Esophagus squamous epithelium (tissue), 5 donors: ENCODE data around the gene NDRG2. TPM values are rescaled to one million over a fixed set of nuclear protein-coding genes. Genes with fewer than 3 reads are reported as not detected.

Experiments used
- DNase-seq: peaks from one replicate; lab custom pipeline; 2025; lab: John Stamatoyannopoulos, UW
- H3K27ac ChIP-seq, 4 donors: fragments of 200-600 bp; sonication (generic); one replicate each; pipeline ENCODE4 v1.5.1; 2016 to 2019; ENCODE audit warnings: mild to moderate bottlenecking in 1 of 4
- H3K27me3 ChIP-seq, 4 donors: fragments of 200-600 bp; sonication (generic); 1 replicate in 3 of 4; 2 replicates in 1 of 4; pipeline versions ENCODE4 v1.5.1 to v1.6.0; 2017 to 2021; ENCODE audit warnings: antibody characterized with exemption in 1 of 4
- H3K36me3 ChIP-seq, 3 donors: fragments of 200-600 bp; sonication (generic); one replicate each; pipeline ENCODE4 v1.5.1; 2016 to 2019
- H3K4me1 ChIP-seq, 3 donors: fragments of 200-600 bp; sonication (generic); one replicate each; pipeline ENCODE4 v1.5.1; 2017 to 2019
- H3K4me3 ChIP-seq, 4 donors: fragments of 200-600 bp; sonication (generic); 1 replicate in 3 of 4; 2 replicates in 1 of 4; pipeline ENCODE4 v1.5.1; 2016 to 2019; ENCODE audit warnings: mild to moderate bottlenecking in 2 of 4, moderate library complexity in 1 of 4
- H3K9me3 ChIP-seq, 3 donors: fragments of 200-600 bp; sonication (generic); one replicate each; pipeline ENCODE4 v1.5.1; 2016 to 2019
- POLR2A ChIP-seq, 4 donors: fragments of 450-650 bp; IDR thresholded peaks; one replicate each; pipeline ENCODE4 v1.6.1; 2017; ENCODE audit warnings: antibody characterized with exemption in 4 of 4, mild to moderate bottlenecking in 4 of 4, moderate library complexity in 3 of 4
- WGBS, 2 donors: methylation state at CpG; one replicate each; pipeline ENCODE4 v1.1.5; 2018; 5-methylcytosine and 5-hydroxymethylcytosine counted together
- intact Hi-C: fragments of 100-400 bp; cut with DNase I; formaldehyde crosslinking; loops from one replicate; pipeline ENCODE4 v1.15.0; 2022
- total RNA-seq, 4 donors: library from RNA; depleted of rRNA; stranded (reverse); fragments of >200 nt; gene quantifications; one replicate each; pipeline ENCODE4 v1.1.0, GENCODE V29; 2016
- TF ChIP-seq, protein P1 (sequence below), 6 experiments: fragments of 450-650 bp in 4 of 6; fragments of 200-600 bp in 2 of 6; sonication (generic) in 2 of 6; IDR thresholded peaks; one replicate each; pipeline ENCODE4 v1.5.1; 2016 to 2019; ENCODE audit warnings: antibody characterized with exemption in 6 of 6, mild to moderate bottlenecking in 4 of 6, moderate library complexity in 4 of 6
- donor health status: DM: yes; HTN: yes; CAD: no.

The NDRG2 gene
- total RNA-seq, 4 donors from 2014 or later = 96.3 to 209 (median 142) TPM

DNA sequence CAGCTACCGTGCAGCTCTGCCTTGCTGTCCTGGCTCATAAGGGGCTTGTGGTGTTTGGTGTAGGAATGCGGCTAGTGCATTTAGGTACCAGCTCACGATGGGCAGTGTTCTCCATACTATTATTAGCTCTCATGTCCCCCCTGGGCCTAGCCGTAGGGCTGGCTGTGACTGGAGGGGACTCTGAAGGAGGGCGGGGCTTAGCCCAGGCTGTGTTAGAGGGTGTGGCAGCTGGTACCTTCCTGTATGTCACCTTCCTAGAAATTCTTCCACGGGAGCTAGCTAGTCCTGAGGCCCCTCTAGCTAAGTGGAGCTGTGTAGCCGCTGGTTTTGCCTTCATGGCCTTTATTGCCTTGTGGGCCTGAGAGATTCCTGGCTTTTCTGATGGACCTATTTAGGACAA, 23.6 kb downstream of the NDRG2 start:
- intact Hi-C loops = no loop called here
- Histone ChIP-seq H3K9me3 (no peaks in the 10 kb centered on the region), H3K27ac (no peak overlapping the region), H3K27me3 (no peaks in the 10 kb centered on the region), H3K4me3 (no peak overlapping the region), H3K36me3 (peaks cover 0 to 13% (median 9%) of the 10 kb centered on the region in 3 donors), H3K4me1 (peaks cover 9 to 52% (median 14%) of the 10 kb centered on the region in 3 donors)
- TF ChIP-seq POLR2A (IDR thresholded peaks at IDR 0.05) = no peak
- TF ChIP-seq, protein P1, sequence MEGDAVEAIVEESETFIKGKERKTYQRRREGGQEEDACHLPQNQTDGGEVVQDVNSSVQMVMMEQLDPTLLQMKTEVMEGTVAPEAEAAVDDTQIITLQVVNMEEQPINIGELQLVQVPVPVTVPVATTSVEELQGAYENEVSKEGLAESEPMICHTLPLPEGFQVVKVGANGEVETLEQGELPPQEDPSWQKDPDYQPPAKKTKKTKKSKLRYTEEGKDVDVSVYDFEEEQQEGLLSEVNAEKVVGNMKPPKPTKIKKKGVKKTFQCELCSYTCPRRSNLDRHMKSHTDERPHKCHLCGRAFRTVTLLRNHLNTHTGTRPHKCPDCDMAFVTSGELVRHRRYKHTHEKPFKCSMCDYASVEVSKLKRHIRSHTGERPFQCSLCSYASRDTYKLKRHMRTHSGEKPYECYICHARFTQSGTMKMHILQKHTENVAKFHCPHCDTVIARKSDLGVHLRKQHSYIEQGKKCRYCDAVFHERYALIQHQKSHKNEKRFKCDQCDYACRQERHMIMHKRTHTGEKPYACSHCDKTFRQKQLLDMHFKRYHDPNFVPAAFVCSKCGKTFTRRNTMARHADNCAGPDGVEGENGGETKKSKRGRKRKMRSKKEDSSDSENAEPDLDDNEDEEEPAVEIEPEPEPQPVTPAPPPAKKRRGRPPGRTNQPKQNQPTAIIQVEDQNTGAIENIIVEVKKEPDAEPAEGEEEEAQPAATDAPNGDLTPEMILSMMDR (IDR thresholded peaks at IDR 0.05) = no peak
- no peak for DNase-seq
- WGBS, 2 donors = 74 to 86% methylated on average over 4 of the region's 7 CpGs

DNA sequence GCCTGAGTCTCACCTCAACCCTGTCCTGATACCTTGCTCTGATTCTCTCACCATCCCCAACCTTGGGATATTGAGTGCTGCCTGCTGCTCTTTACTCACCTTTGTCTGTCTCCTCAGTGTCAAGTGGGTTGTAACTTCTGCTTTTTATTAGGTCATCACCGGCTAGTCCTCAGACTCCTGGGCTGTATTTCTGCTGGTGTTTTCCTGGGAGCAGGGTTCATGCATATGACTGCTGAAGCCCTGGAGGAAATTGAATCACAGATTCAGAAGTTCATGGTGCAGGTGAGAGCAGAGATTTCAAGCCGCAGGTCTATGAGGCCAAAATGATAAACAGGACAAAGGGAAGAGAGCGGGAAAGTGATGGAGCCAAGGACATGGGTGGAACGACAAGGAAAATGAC, 25.3 kb downstream of the NDRG2 start:
- Histone ChIP-seq H3K4me3 (peak overlapping the region in 1 of 4 donors; percentile 33), H3K9me3 (no peaks in the 10 kb centered on the region), H3K27me3 (no peaks in the 10 kb centered on the region), H3K36me3 (peaks cover 7 to 29% (median 25%) of the 10 kb centered on the region in 3 donors), H3K27ac (peak overlapping the region; percentile 56 to 89 (median 77)), H3K4me1 (peaks cover 9 to 62% (median 14%) of the 10 kb centered on the region in 3 donors)
- intact Hi-C loops = no loop called here
- no peak for DNase-seq
- 49 to 71% methylated on average over 3 to 4 of the region's 4 CpGs for WGBS, 2 donors
- TF ChIP-seq POLR2A (IDR thresholded peaks at IDR 0.05) = no peak
- TF ChIP-seq, protein P1 (IDR thresholded peaks at IDR 0.05) = no peak

DNA sequence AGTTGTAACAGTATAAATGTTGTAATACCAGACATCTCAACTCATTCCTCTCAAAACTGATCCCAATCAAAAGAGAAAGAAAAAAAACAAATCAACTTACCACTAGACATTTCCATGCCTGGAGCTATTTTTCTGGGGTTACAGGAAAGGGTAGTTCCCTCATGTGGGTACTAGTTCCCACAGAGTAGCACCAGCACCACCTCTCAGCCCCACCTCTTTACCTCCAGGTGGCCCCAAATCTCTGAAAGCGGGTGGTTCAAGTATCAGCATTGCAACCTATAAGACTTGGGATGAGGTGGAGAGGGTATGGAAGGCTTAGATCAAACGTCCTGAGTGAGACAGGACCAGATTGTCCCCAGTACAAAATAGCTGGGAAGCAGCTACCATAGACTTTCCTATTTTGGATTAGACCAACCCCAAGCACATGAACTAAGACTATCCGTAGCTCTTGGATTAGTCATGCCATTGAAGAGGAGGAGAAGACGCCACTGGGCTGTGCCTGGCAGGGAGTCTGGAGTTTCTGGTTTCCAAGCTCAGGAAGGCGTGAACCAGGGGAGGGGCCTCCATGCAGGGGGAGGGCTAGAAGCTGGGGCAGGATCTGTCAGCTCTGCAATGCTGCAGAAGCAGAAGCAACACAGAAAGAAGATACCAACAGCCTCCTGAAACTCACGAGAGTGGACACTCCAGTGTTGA, 26.0 kb downstream of the NDRG2 start, which contains the start of gene SLC39A2:
SLC39A2 (plus strand) TSS at position 620 of the 693 bp plus-strand sequence. CDS start 154 bp downstream, outside the sequence.
- no peaks in the 10 kb centered on the region for H3K27me3 ChIP-seq
- no peaks in the 10 kb centered on the region for H3K9me3 ChIP-seq
- intact Hi-C loops = no loop called here
- TF ChIP-seq, protein P1 (IDR thresholded peaks at IDR 0.05) = no peak
- TF ChIP-seq POLR2A (IDR thresholded peaks at IDR 0.05) = no peak
- 40 to 49% methylated on average over 5 to 6 of the region's 6 CpGs for WGBS, 2 donors
- H3K27ac ChIP-seq = peak within 1 kb of the TSS; percentile 71 to 89 (median 82)
- peak within 1 kb of the TSS in 3 of 4 donors; percentile 4 to 33 (median 32) for H3K4me3 ChIP-seq
- peaks cover 9 to 62% (median 14%) of the 10 kb centered on the region in 3 donors for H3K4me1 ChIP-seq
- no peak for DNase-seq
- peaks cover 8 to 37% (median 32%) of the 10 kb centered on the region in 3 donors for H3K36me3 ChIP-seq

DNA sequence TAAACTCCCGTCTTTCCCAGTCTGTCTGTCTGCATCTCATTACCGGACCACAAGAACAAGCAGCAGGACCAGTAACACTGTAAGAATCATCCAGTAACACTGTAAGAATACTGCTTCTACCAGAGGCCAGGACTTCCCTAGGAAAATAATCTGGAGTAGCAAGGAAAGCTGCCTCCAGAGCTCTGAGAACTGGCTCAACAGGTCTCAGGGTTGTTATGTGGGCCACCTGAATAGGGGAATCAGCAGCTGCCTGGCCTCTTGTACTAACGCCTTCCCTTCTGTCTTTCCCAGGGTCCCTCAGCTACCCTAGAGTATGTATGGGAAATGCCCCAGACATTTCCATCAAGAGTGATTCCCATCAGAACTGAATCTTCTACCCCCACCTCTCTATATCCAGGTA, 26.7 kb downstream of the NDRG2 start:
- Histone ChIP-seq H3K4me1 (peaks cover 9 to 62% (median 14%) of the 10 kb centered on the region in 3 donors), H3K4me3 (peak overlapping the region in 3 of 4 donors; percentile 4 to 32 (median 24)), H3K27ac (peak overlapping the region; percentile 71 to 89 (median 82)), H3K36me3 (peaks cover 8 to 44% (median 36%) of the 10 kb centered on the region in 3 donors), H3K27me3 (no peaks in the 10 kb centered on the region), H3K9me3 (no peaks in the 10 kb centered on the region)
- WGBS, 2 donors = 38 to 67% methylated on average over 3 of the region's 3 CpGs
- no peak for DNase-seq
- intact Hi-C loops = no loop called here
- TF ChIP-seq, protein P1 (IDR thresholded peaks at IDR 0.05) = no peak
- no peak for TF ChIP-seq POLR2A (IDR thresholded peaks at IDR 0.05)

DNA sequence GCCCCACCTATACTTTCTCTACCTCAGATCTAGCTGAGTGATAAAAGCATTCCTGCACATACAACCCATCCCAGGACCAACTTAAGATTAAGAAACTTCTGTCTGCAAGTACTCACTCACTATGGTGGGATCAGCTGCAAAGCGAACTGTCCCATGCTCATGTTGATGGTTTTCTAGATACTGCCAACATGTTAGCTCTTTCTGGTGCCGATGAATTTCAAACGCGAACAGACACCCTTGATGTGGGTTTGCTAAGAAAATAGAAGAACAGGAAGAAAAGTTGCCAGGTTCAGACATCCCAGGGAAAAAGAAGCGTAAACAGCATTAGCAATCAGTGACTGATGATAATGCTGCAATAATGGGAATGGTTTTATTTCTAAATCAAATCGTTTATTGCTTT, 27.3 kb downstream of the NDRG2 start:
- Histone ChIP-seq H3K27me3 (no peaks in the 10 kb centered on the region), H3K4me1 (peaks cover 9 to 62% (median 14%) of the 10 kb centered on the region in 3 donors), H3K27ac (peak overlapping the region in 3 of 4 donors; percentile 71 to 89 (median 83)), H3K36me3 (peaks cover 8 to 50% (median 42%) of the 10 kb centered on the region in 3 donors), H3K9me3 (no peaks in the 10 kb centered on the region), H3K4me3 (peak overlapping the region in 1 of 4 donors; percentile 32)
- intact Hi-C loops = no loop called here
- no peak for TF ChIP-seq POLR2A (IDR thresholded peaks at IDR 0.05)
- TF ChIP-seq, protein P1 (IDR thresholded peaks at IDR 0.05) = no peak
- DNase-seq = no peak
- WGBS, 2 donors = 57 to 61% methylated on average over 6 of the region's 6 CpGs
